Measurements from ENCODE around the gene OSM. TPM values are rescaled to one million over a fixed set of nuclear protein-coding genes. Genes with fewer than 3 reads are reported as not detected.
A peak's percentile ranks its signal among the peaks of the same experiment; 100 is the strongest.

The OSM gene
- total RNA-seq, 1 experiment from 2014 or later, result not detected

DNA sequence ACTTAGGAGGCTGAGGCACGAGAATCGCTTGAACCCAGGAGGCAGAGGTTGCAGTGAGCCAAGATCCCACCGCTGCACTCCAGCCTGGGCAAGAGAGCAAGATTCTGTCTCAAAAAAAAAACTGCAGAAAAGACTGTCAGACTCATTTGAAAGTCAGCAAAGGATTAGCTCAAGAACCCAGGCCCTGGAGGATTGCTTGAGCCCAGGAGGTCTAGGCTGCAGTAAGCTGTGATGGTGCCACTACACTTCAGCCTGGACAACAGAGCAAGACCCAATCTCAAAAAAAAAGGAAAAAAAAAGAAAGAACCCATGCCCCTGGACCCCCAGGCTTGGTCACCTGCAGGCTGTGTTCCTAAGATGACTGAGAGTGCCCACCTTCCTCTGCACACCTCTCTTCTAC lies 36.3 kb downstream of the OSM start:
- peaks cover 42% of the 10 kb centered on the region for H3K4me1 ChIP-seq (ENCODE audit: control insufficient read depth, insufficient read depth, low read length)
- POLR2A ChIA-PET, result no interaction called here
- TF ChIP-seq POLR2AphosphoS5 (IDR thresholded peaks at IDR 0.05; ENCODE audit: low read depth, low read length) (no peak), SIN3A (IDR thresholded peaks at IDR 0.05; ENCODE audit: borderline replicate concordance, insufficient read depth, low read depth, low read length) (no peak), CTCF (IDR thresholded peaks at IDR 0.05) (no peak), TCF7L2 (IDR thresholded peaks at IDR 0.05; ENCODE audit: low read depth, low read length) (no peak)
- TF ChIP-seq, protein P1, sequence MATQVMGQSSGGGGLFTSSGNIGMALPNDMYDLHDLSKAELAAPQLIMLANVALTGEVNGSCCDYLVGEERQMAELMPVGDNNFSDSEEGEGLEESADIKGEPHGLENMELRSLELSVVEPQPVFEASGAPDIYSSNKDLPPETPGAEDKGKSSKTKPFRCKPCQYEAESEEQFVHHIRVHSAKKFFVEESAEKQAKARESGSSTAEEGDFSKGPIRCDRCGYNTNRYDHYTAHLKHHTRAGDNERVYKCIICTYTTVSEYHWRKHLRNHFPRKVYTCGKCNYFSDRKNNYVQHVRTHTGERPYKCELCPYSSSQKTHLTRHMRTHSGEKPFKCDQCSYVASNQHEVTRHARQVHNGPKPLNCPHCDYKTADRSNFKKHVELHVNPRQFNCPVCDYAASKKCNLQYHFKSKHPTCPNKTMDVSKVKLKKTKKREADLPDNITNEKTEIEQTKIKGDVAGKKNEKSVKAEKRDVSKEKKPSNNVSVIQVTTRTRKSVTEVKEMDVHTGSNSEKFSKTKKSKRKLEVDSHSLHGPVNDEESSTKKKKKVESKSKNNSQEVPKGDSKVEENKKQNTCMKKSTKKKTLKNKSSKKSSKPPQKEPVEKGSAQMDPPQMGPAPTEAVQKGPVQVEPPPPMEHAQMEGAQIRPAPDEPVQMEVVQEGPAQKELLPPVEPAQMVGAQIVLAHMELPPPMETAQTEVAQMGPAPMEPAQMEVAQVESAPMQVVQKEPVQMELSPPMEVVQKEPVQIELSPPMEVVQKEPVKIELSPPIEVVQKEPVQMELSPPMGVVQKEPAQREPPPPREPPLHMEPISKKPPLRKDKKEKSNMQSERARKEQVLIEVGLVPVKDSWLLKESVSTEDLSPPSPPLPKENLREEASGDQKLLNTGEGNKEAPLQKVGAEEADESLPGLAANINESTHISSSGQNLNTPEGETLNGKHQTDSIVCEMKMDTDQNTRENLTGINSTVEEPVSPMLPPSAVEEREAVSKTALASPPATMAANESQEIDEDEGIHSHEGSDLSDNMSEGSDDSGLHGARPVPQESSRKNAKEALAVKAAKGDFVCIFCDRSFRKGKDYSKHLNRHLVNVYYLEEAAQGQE (IDR thresholded peaks at IDR 0.05; ENCODE audit: insufficient read depth in 1 of 2, low read depth in 2 of 2, low read length in 1 of 2), result no peak
- CTCF ChIA-PET, result no interaction called here
- in situ Hi-C loops (cut with HindIII; ENCODE audit: low pct_unique_long_range_greater_than_20kb, low sequenced_read_pairs), result no loop called here
- no peak overlapping the region for H3K4me3 ChIP-seq (ENCODE audit: low read depth in 2 of 2, low read length in 2 of 2)
- intact Hi-C loops (cut with micrococcal nuclease; ENCODE audit: unreplicated experiment), result no loop called here
- no peak for ATAC-seq
- DNase-seq (ENCODE audit: low read depth, low spot score), result no peak
- H3K27me3 ChIP-seq (ENCODE audit: control insufficient read depth, insufficient read depth, low read length), result no peaks in the 10 kb centered on the region
- no peaks in the 10 kb centered on the region for H3K36me3 ChIP-seq (ENCODE audit: control insufficient read depth, insufficient read depth, low read length)
- H3K9me3 ChIP-seq (ENCODE audit: control insufficient read depth, insufficient read depth, low read depth, low read length), result no peaks in the 10 kb centered on the region
- BruUV-seq (replicated peaks), result no TSS peak
- H3K27ac ChIP-seq (ENCODE audit: low read length), result peak overlapping the region; percentile 80

DNA sequence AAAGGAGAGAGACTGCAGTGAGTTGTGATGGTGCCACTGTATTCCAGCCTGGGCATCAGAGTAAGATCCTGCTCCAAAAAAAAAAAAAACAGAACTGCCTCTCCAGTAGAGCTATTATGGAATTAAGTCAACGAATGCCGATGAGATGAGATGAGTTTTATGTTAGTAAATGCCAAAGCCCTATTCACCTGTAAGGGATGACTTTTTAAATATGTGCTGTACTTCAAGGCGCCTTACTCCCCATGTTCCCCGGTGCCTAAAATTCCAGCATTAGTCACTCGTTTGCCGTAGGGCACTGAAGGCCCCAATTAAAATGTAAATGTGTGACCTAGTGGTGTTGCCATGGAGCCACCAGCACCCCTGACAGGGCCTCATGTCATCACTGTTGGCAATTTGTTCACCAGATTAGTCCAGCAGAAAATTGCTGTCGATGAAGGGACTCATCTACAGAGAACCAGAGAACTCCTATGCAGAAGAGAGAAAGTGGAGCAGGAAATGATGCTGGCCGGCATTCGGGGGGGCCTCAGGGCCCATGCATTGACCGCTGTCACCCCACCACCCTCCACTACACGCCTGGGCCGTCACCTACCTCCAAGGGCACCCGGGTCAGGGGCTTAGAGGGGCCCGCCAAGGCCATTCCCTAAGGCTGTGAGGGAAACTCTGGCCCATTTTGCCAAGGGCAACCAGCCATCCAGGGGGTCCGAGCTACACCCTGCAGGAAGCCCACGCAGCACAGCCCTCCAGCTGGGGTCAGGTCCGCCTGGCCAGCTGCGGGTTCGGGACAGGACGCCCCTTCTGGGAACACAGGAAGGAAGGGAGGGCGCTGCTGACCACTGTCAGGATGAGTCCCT lies 37.9 kb downstream of the OSM start:
- intact Hi-C loops (cut with micrococcal nuclease; ENCODE audit: unreplicated experiment) (no loop called here), in situ Hi-C loops (cut with HindIII; ENCODE audit: low pct_unique_long_range_greater_than_20kb, low sequenced_read_pairs) (no loop called here)
- TF ChIP-seq SIN3A (IDR thresholded peaks at IDR 0.05; ENCODE audit: borderline replicate concordance, insufficient read depth, low read depth, low read length) (no peak), TCF7L2 (IDR thresholded peaks at IDR 0.05; ENCODE audit: low read depth, low read length) (0 out of 2 replicates have a peak, but pooled peaks have one; percentile 59), CTCF (IDR thresholded peaks at IDR 0.05) (no peak)
- TF ChIP-seq, protein P1 (IDR thresholded peaks at IDR 0.05; ENCODE audit: insufficient read depth in 1 of 2, low read depth in 2 of 2, low read length in 1 of 2), result no peak
- peak overlapping the region; percentile 89 for H3K27ac ChIP-seq (ENCODE audit: low read length)
- BruUV-seq (replicated peaks), result no TSS peak
- H3K36me3 ChIP-seq (ENCODE audit: control insufficient read depth, insufficient read depth, low read length), result no peaks in the 10 kb centered on the region
- no peak overlapping the region for H3K4me3 ChIP-seq (ENCODE audit: low read depth in 2 of 2, low read length in 2 of 2)
- POLR2A ChIA-PET, result no interaction called here
- DNase-seq (ENCODE audit: low read depth, low spot score) (no peak), ATAC-seq (peak; percentile 78)
- peaks cover 42% of the 10 kb centered on the region for H3K4me1 ChIP-seq (ENCODE audit: control insufficient read depth, insufficient read depth, low read length)
- CTCF ChIA-PET, result interaction anchor here (0.6 kb wide), 1 partner anchor 22 kb away, joined by 3 read pairs; no protein-coding TSS in a partner anchor
- no peaks in the 10 kb centered on the region for H3K9me3 ChIP-seq (ENCODE audit: control insufficient read depth, insufficient read depth, low read depth, low read length)
- H3K27me3 ChIP-seq (ENCODE audit: control insufficient read depth, insufficient read depth, low read length), result no peaks in the 10 kb centered on the region
